NB4 (cell line): ENCODE data around the gene XK.

ENCODE experiments used
- MAX ChIP-seq: IDR thresholded peaks from 2 replicates; pipeline ENCODE4 v1.6.1; 2011; ENCODE audit warnings: low read depth, low read length
- TF ChIP-seq, protein P1 (sequence below): IDR thresholded peaks from one replicate; pipeline ENCODE4 v1.5.1; 2012; ENCODE audit warnings: low read depth, low read length

- TF ChIP-seq, protein P1, sequence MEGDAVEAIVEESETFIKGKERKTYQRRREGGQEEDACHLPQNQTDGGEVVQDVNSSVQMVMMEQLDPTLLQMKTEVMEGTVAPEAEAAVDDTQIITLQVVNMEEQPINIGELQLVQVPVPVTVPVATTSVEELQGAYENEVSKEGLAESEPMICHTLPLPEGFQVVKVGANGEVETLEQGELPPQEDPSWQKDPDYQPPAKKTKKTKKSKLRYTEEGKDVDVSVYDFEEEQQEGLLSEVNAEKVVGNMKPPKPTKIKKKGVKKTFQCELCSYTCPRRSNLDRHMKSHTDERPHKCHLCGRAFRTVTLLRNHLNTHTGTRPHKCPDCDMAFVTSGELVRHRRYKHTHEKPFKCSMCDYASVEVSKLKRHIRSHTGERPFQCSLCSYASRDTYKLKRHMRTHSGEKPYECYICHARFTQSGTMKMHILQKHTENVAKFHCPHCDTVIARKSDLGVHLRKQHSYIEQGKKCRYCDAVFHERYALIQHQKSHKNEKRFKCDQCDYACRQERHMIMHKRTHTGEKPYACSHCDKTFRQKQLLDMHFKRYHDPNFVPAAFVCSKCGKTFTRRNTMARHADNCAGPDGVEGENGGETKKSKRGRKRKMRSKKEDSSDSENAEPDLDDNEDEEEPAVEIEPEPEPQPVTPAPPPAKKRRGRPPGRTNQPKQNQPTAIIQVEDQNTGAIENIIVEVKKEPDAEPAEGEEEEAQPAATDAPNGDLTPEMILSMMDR = no peak
- no peak for TF ChIP-seq MAX
Measured at GRCh38 chrX:37679888-37680287, 5.7 kb upstream of the XK start.
